Sciatic nerve (tissue), 2 donors: ENCODE measurements around the gene SLC12A7. TPM values are rescaled to one million over a fixed set of nuclear protein-coding genes. Genes with fewer than 3 reads are reported as not detected.
"Not testable (repeated sequence)": the region's sequence is repeated elsewhere in the genome, so short reads cannot be mapped to it uniquely, and the experiment has no call there.

ENCODE experiments used
- ATAC-seq: fragments of 200-7000 bp; cut with Tn5 transposase; one replicate; pipeline ENCODE4 v1.9.1; 2020; ENCODE audit warnings: mild to moderate bottlenecking, moderate library complexity
- DNase-seq: peaks from one replicate; pipeline ENCODE4 v3.0.0-alpha.2; 2020; ENCODE audit warnings: low spot score
- intact Hi-C: fragments of 100-400 bp; cut with DNase I; formaldehyde crosslinking; loops from one replicate; pipeline ENCODE4 v1.14.2; 2022
- total RNA-seq: library from RNA; stranded (reverse); fragmentation: NEBNext Ultra II Directional; extraction: Animal tissue kit (Norgen Biotek cat#: 25700); gene quantifications from one replicate; pipeline ENCODE4 v1.2.1, GENCODE V29; 2021
- donor health status: DM: no; HTN: no; CAD: no.
- donor health status: DM: no; HTN: no; CAD: no.

Gene SLC12A7
- total RNA-seq, 1 donor from 2014 or later: 31.7 TPM

DNA sequence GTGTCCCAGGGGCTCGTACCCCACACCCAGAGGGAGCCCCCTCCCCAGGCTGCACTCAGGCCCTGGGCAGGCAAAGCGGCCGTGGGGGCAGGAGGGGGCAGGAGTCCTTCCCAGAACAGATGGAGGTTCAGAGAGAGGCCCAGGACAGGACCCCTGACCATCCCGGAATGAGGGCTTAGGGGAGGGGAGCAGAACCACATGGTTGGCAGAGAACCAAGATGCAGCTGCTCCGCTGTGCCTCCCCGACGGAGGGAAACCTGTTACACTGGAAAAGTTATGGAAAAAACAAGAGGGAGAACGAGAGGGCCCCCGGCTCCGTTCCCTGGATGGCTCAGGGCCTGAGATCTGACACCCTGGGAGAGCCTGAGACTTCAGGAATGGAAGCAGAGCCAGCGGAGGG lies 22.7 kb downstream of the SLC12A7 start:
- DNase-seq: no peak
- ATAC-seq: no peak

DNA sequence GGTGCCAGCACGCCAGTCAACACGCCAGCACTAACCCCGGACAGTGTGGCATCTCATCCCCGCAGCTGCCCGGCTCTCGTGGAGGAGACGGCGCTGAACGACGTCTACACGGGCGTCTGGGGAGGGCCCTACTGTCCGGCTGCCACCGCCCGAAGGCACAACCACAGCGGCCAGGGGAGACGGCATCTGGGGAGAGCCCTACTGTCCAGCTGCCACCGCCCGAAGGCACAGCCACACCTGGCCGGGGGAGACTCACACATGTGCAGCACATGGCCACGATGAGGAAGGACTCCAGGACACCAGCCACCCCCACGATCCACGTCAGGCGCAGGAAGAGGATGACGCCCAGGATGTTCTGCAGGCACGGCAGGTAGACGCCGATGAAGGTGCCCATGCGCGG lies 23.1 kb downstream of the SLC12A7 start:
- intact Hi-C loops: no loop called here
- ATAC-seq (no peak), DNase-seq (no peak)

More for the DNA sequence above, 22.7 kb downstream of the SLC12A7 start:
- intact Hi-C loops: no loop called here

DNA sequence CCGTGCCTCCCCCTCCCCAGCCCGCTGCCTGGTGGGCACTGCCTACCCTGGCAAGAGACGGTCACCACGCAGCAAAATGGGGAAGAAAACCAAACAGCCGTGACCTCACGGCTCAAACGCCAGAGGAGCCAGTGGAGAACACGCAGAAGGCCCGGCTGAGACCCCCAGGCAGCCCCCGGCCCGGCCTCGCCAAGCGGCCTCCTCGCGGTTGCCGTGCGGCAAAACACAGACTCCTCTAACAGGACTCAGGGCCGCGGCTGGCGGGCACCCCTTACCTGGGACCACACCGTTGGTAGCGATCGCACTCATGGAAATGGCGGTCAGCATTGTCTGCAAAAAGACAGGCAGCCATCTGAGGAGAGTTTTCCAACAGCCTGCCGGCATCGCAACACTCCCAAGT lies 23.8 kb downstream of the SLC12A7 start:
- intact Hi-C loops: no loop called here
- ATAC-seq (no peak), DNase-seq (no peak)

DNA sequence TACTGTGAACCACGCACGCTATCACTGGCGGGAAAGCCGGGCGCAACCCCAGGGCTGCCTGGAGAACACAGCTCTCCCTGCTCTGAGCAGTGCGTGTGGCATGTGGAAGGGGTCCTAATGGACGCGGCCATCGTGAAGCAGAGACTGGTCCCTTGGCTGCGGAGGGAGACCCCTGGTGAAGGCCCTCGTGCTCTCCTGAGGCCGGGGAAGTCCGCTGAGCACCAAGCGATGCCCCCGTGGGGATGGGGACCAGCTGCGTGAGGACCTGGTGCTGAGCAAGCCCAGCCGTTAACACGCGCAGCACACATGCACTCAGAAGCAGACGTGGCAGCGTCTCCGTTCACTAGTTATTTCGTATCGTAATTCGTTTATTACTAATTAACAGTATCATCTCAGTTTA lies 24.4 kb downstream of the SLC12A7 start:
- ATAC-seq: no peak
- no peak for DNase-seq
- intact Hi-C loops: no loop called here

- ATAC-seq: no peak
Measured at GRCh38 chr5:1086871-1087270, 25.0 kb downstream of the SLC12A7 start.

DNA sequence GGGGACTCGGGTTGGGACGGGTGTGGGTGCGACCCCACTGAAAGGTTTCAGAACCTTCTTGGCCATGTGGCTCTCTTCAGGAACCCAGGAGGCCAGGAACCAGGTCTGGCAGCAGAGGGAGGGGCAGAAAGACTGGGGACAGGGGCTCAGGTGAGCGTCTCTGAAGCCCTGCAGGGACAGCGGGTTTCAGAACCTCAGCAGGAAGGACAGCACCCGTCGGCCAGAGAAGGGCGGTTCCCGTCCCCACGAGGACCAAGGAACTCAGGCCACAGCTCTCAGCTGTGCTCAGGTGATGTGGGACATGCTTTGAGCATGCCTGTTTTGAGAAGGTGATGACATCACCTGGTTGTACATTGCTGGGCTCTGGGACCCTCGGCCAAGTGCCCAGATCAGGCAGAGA lies 25.7 kb downstream of the SLC12A7 start:
- no peak for ATAC-seq
- DNase-seq: no peak
- intact Hi-C loops: no loop called here

More at GRCh38 chr5:1086871-1087270, 25.0 kb downstream of the SLC12A7 start:
- DNase-seq: no peak
- intact Hi-C loops: no loop called here

GRCh38 chr5:1085391-1085790 lies 26.5 kb downstream of the SLC12A7 start:
- DNase-seq (no peak), ATAC-seq (no peak)
- intact Hi-C loops: no loop called here

DNA sequence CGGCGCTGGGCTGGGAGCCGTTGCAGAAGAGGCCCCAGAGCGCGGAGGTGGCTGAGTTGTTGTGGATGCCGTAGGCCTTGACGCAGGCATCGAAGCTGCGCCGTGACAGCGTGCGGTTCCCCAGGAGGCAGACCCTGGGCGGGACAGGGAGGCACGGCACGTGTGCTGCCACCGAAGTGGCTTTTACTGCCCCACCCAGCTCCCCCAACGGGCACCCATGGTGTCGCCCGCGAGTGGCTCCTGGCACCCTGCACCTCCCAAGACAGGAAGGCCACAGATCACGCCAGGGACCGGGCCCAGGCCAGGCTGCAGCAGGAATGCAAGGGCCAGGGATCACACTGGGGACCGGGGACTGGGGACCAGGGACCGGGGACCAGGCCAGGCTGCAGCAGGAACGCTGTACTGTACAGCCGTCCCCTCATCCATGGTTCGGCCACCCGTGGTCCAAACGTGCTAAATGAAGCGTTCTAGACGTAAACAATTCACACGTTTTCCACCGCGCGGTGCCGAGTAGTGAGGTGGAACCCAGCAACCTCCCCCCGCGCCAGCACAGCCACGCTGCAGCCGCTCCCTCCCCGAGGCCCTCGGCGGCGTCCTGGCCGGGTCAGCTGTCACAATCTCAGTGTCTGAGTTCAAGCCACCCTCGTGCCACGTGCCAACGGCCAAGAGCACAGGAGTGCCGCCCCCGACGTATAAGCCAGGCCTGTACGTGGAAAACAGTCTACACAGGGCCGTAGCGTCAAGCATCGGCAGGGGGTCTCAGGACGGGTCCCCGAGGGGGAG lies 27.8 kb downstream of the SLC12A7 start:
- no peak for ATAC-seq
- intact Hi-C loops: no loop called here
- DNase-seq: no peak

DNA sequence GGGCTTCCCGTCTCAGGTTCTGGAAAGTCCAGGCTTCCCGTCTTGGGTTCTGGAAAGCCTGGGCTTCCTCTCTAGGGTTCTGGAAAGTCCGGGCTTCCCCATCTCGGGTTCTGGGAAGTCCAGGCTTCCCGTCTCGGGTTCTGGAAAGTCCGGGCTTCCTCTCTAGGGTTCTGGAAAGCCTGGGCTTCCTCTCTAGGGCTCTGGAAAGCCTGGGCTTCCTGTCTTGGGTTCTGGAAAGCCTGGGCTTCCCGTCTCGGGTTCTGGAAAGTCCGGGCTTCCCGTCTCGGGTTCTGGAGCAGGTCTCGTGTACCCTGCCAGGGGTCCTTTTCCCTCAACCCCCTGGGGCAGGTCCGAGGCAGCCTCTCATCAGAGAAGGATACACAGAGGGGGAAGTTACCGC lies 28.8 kb downstream of the SLC12A7 start:
- ATAC-seq, DNase-seq, intact Hi-C loops: not testable (repeated sequence)

- no peak for ATAC-seq
- DNase-seq: no peak
- intact Hi-C loops: no loop called here
Measured at GRCh38 chr5:1081519-1081918, 30.3 kb downstream of the SLC12A7 start.

GRCh38 chr5:1080432-1080831 lies 31.4 kb downstream of the SLC12A7 start:
- peak; percentile 21 for ATAC-seq

DNA sequence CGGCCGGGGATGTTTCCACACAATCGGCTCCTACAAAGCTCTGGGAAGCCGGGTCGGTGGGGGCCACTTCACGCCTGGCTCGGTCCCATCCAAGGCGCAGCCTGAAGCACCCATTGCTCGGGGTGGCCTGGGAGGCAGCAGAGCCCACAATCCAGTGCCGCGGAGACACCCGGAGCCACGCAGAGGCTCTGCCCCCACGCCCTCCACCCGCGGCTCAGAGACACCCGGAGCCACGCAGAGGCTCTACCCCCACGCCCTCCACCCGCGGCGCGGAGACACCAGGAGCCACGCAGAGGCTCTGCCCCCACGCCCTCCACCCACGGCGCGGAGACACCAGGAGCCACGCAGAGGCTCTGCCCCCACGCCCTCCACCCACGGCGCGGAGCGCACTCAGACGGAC lies 31.9 kb downstream of the SLC12A7 start:
- intact Hi-C loops: no loop called here
- DNase-seq: no peak
- ATAC-seq: no peak

More at GRCh38 chr5:1080432-1080831, 31.4 kb downstream of the SLC12A7 start:
- no peak for DNase-seq
- intact Hi-C loops: no loop called here

DNA sequence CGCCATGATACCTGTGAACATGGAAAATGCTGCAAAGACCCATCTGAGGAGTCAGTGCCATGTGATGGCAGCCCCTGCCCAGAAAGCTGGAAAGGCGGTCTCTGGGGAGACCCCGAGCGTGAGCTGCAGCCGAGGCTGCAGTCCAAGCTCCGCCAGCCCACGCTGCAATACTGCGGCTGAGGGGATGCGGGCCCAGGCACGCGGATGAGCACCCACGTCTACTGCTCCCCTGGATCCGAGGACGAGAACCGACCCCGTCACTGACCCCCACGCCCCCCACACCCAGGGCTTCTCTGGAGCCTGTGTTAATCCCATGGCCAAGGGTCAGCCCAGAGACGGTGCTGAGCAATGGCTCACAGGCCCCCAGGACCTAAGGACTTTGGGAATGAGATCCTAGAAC lies 32.4 kb downstream of the SLC12A7 start:
- DNase-seq (no peak), ATAC-seq (no peak)
- intact Hi-C loops: no loop called here

- intact Hi-C loops: no loop called here
- no peak for DNase-seq
- ATAC-seq: no peak
Measured at GRCh38 chr5:1078851-1079250, 33.0 kb downstream of the SLC12A7 start.

DNA sequence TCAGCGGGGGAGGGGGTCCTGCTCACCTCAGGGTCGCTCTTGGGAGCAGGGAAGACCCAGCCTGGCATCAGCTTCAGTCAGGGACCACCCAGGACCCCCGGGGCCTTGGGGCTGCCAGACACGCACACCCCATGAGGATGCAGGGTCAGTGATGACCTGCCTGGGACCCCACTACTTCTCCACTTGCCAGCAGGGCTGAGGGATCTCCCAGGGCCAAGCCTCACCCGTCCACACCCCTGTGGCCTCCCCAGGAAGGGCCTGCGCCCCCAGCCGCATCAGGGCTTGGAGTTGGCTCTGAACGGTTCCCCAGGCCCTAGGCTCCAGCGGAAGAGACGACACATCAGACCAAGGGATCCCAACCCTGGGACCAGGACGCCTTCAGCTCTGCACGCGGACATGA lies 33.7 kb downstream of the SLC12A7 start:
- intact Hi-C loops: no loop called here
- ATAC-seq (no peak), DNase-seq (no peak)

- DNase-seq (no peak), ATAC-seq (no peak)
- intact Hi-C loops: no loop called here
Measured at GRCh38 chr5:1077491-1078020, 34.3 kb downstream of the SLC12A7 start.

DNA sequence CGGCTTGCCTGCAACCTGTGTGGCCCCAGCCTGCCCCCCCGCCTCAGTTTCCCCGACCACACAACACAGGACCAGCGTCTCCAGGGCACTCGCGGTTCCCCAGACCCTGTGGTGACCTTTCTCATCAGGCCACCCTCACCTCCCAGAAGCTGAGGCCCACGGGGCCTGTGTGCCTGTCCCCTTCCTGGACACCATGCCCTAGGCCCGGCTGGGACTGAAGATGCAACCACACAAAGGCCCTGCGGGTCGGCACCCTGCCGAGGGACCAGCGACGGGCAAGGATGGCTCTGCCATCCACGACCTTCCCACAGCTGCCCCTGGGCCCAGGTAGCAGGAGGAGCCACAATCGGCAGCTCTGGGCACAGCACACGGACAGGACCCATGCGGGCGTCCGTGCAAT lies 34.8 kb downstream of the SLC12A7 start:
- DNase-seq (no peak), ATAC-seq (no peak)
- intact Hi-C loops: no loop called here

DNA sequence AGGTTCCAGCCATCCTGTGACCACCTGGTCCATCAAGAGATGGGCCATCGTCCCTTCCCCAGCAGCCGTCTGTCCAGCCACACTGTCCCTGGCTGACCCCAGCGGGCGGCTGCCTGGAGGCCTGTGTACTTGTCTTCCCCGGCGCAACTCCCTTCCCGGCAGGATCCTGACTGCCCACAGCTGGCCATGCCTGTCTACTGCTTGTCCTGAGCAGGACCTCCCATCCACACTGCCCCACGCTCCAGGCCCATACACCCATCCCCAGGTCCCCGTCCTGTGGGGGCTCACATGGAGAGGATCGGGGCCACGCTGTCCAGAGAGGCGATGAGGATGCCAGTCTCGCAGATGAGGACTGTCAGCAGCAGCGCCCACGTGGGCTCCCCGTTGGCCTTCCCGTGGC lies 35.5 kb downstream of the SLC12A7 start:
- DNase-seq (no peak), ATAC-seq (no peak)
- intact Hi-C loops: no loop called here

GRCh38 chr5:1075931-1076330 lies 35.9 kb downstream of the SLC12A7 start:
- ATAC-seq (peak; percentile 11), DNase-seq (no peak)
- intact Hi-C loops: no loop called here

- intact Hi-C loops: no loop called here
- DNase-seq: no peak
- peak; percentile 6 for ATAC-seq
Measured at GRCh38 chr5:1075555-1075881, 36.3 kb downstream of the SLC12A7 start.
